GM23338 (cell line): Measurements from ENCODE around the gene DPP10. TPM values are rescaled to one million over a fixed set of nuclear protein-coding genes. Genes with fewer than 3 reads are reported as not detected.
A peak's percentile ranks its signal among the peaks of the same experiment; 100 is the strongest.

ENCODE experiments used
- ATAC-seq: fragments of 200-7000 bp; cut with Tn5 transposase; 3 replicates; pipeline ENCODE4 v1.9.1; 2020
- DNase-seq: peaks from one replicate; pipeline ENCODE4 v3.0.0-alpha.2; 2015; ENCODE audit warnings: low spot score
- H2AFZ ChIP-seq: fragments of 200-600 bp; sonication (generic); 2 replicates; pipeline ENCODE4 v1.8.0; 2016; ENCODE audit warnings: antibody characterized with exemption, mild to moderate bottlenecking, moderate library complexity
- H3F3A ChIP-seq: fragments of 200-600 bp; sonication (generic); replicated peaks from 2 replicates; pipeline ENCODE4 v1.8.0; 2017; ENCODE audit warnings: antibody characterized with exemption, mixed run types, low read depth
- H3K27ac ChIP-seq: fragments of 200-600 bp; sonication (generic); 2 replicates; pipeline ENCODE4 v1.6.1; 2016; ENCODE audit warnings: low read depth
- H3K27me3 ChIP-seq: fragments of 200-600 bp; sonication (generic); 2 replicates; pipeline ENCODE4 v1.8.0; 2016; ENCODE audit warnings: mild to moderate bottlenecking, mixed run types, moderate library complexity; ENCODE audit not compliant: insufficient read depth
- H3K36me3 ChIP-seq: fragments of 200-600 bp; sonication (generic); 2 replicates; pipeline ENCODE4 v1.8.0; 2016; ENCODE audit warnings: mild to moderate bottlenecking; ENCODE audit not compliant: insufficient read depth
- H3K4me1 ChIP-seq: fragments of 200-600 bp; sonication (generic); 2 replicates; pipeline ENCODE4 v1.8.0; 2016; ENCODE audit warnings: mild to moderate bottlenecking, moderate library complexity; ENCODE audit not compliant: insufficient read depth
- H3K4me2 ChIP-seq: fragments of 200-600 bp; sonication (generic); 2 replicates; pipeline ENCODE4 v1.7.1; 2017; ENCODE audit warnings: mixed run types
- H3K4me3 ChIP-seq: fragments of 200-600 bp; sonication (generic); 2 replicates; pipeline ENCODE4 v1.6.1; 2016; ENCODE audit warnings: mixed run types
- H3K79me2 ChIP-seq: fragments of 200-600 bp; sonication (generic); replicated peaks from 2 replicates; pipeline ENCODE4 v1.8.0; 2017; ENCODE audit warnings: mild to moderate bottlenecking; ENCODE audit not compliant: insufficient read depth
- H3K9me2 ChIP-seq: fragments of 200-600 bp; sonication (generic); 2 replicates; pipeline ENCODE4 v1.8.0; 2017; ENCODE audit not compliant: insufficient read depth
- H4K20me1 ChIP-seq: fragments of 200-600 bp; sonication (generic); replicated peaks from 2 replicates; pipeline ENCODE4 v1.8.0; 2017; ENCODE audit warnings: mild to moderate bottlenecking; ENCODE audit not compliant: insufficient read depth
- H3K27ac Mint-ChIP-seq: 2 replicates; pipeline ENCODE4 v1.8.0; 2020; ENCODE audit warnings: inconsistent platforms, mild to moderate bottlenecking, moderate library complexity, mixed read lengths
- H3K27me3 Mint-ChIP-seq: 3 replicates; pipeline ENCODE4 v1.8.0; 2022; ENCODE audit warnings: low read depth, mild to moderate bottlenecking, moderate library complexity, mixed read lengths, inconsistent platforms; ENCODE audit not compliant: insufficient read depth, poor library complexity
- H3K36me3 Mint-ChIP-seq: 3 replicates; pipeline ENCODE4 v1.8.0; 2021; ENCODE audit warnings: low read depth, mild to moderate bottlenecking, inconsistent platforms, moderate library complexity, mixed read lengths
- H3K4me1 Mint-ChIP-seq: 3 replicates; pipeline ENCODE4 v1.8.0; 2020; ENCODE audit warnings: mild to moderate bottlenecking, inconsistent platforms, mixed read lengths
- H3K4me3 Mint-ChIP-seq: 3 replicates; pipeline ENCODE4 v1.8.0; 2021; ENCODE audit warnings: moderate library complexity, mild to moderate bottlenecking, inconsistent platforms, mixed read lengths
- H3K9me3 Mint-ChIP-seq: 3 replicates; pipeline ENCODE4 v1.8.0; 2020; ENCODE audit warnings: moderate library complexity, mild to moderate bottlenecking, inconsistent platforms, mixed read lengths
- CREB1 ChIP-seq: fragments of 250-450 bp; sonication (Bioruptor Pico); IDR thresholded peaks from 2 replicates; pipeline ENCODE4 v1.5.0; 2020; ENCODE audit warnings: low read depth, mild to moderate bottlenecking, moderate library complexity
- CTCF ChIP-seq, 2 experiments: fragments of 200-600 bp in 1 of 2; sonication (generic) in 1 of 2; conservative IDR thresholded peaks; 2 replicates each; pipeline versions ENCODE4 v1.5.1 to v1.6.1; 2016 to 2017; ENCODE audit warnings: antibody characterized with exemption in 2 of 2, low read depth in 2 of 2, mild to moderate bottlenecking in 2 of 2, moderate library complexity in 1 of 2
- ETS1 ChIP-seq: IDR thresholded peaks from 2 replicates; pipeline ENCODE4 v1.6.1; 2016; ENCODE audit warnings: antibody characterized with exemption
- NANOG ChIP-seq: IDR thresholded peaks from 2 replicates; pipeline ENCODE4 v1.6.1; 2016; ENCODE audit warnings: antibody characterized with exemption, borderline replicate concordance
- POLR2AphosphoS5 ChIP-seq: IDR thresholded peaks from 2 replicates; pipeline ENCODE4 v1.6.1; 2016; ENCODE audit warnings: antibody characterized with exemption, low read depth
- STAT1 ChIP-seq: IDR thresholded peaks from one replicate; pipeline ENCODE4 v1.6.1; 2016; ENCODE audit warnings: antibody characterized with exemption; ENCODE audit not compliant: unreplicated experiment
- ZNF114 ChIP-seq: fragments of 250-450 bp; sonication (Bioruptor Pico); IDR thresholded peaks from 2 replicates; pipeline ENCODE4 v1.5.0; 2020; ENCODE audit warnings: mild to moderate bottlenecking, moderate library complexity
- polyA plus RNA-seq: library from polyadenylated mRNA; unstranded; fragments of >200 nt; fragmentation: Nextera tagmentation; extraction: Ambion mirVana; gene quantifications from 2 replicates; pipeline ENCODE4 v1.2.1, GENCODE V29; 2016
- total RNA-seq: library from RNA; depleted of rRNA; stranded (reverse); fragments of >200 nt; shearing (Covaris generic); gene quantifications from 2 replicates; pipeline ENCODE4 v1.2.3, GENCODE V29; 2014

DPP10 gene
- total and polyA plus RNA-seq, 2 experiments from 2014 or later, result 3.6 to 14.8 TPM

GRCh38 chr2:115183144-115183543 is 740.7 kb downstream of the DPP10 start:
- peak; percentile 85 for DNase-seq
- peak; percentile 81 for ATAC-seq
- Histone ChIP-seq H4K20me1 (no peaks in the 10 kb centered on the region), H3F3A (no peaks in the 10 kb centered on the region), H3K4me1 (no peaks in the 10 kb centered on the region), H3K4me2 (no peak overlapping the region), H3K27ac (no peak overlapping the region), H2AFZ (no peak overlapping the region), H3K4me3 (no peak overlapping the region), H3K9me2 (no peaks in the 10 kb centered on the region), H3K27me3 (no peaks in the 10 kb centered on the region), H3K36me3 (no peaks in the 10 kb centered on the region), H3K79me2 (peaks cover 8% of the 10 kb centered on the region; the same call in 1 of the 2 replicates)
- peaks cover 7% of the 10 kb centered on the region; the same call in 2 of the 3 replicates for H3K9me3 Mint-ChIP-seq
- peak; percentile 59 to 71 for TF ChIP-seq CTCF (conservative IDR thresholded peaks at IDR 0.05; ENCODE audit: low read depth in 2 of 2)
- TF ChIP-seq ETS1, result no peak
- H3K36me3 Mint-ChIP-seq, result peaks cover 13% of the 10 kb centered on the region; the same call in 2 of the 3 replicates
- peaks cover 17% of the 10 kb centered on the region for H3K4me1 Mint-ChIP-seq
- peaks cover 3% of the 10 kb centered on the region for H3K27me3 Mint-ChIP-seq
- no peak overlapping the region for H3K4me3 Mint-ChIP-seq
- no peak overlapping the region for H3K27ac Mint-ChIP-seq

- TF ChIP-seq NANOG (no peak), ZNF114 (CRISPR knock-in tag) (no peak), POLR2AphosphoS5 (no peak), CREB1 (CRISPR knock-in tag) (no peak), STAT1 (no peak), CTCF (conservative IDR thresholded peaks at IDR 0.05; ENCODE audit: low read depth in 2 of 2) (no peak)
- no peak overlapping the region for H3K4me3 Mint-ChIP-seq
- Histone ChIP-seq H3K36me3 (no peaks in the 10 kb centered on the region), H3K79me2 (0 out of 2 replicates have a peak, but pooled peaks cover 3% of the 10 kb centered on the region), H3F3A (no peaks in the 10 kb centered on the region), H2AFZ (no peak overlapping the region), H3K27me3 (no peaks in the 10 kb centered on the region), H3K4me2 (no peak overlapping the region), H3K4me3 (no peak overlapping the region), H3K27ac (no peak overlapping the region), H3K4me1 (no peaks in the 10 kb centered on the region), H4K20me1 (no peaks in the 10 kb centered on the region), H3K9me2 (no peaks in the 10 kb centered on the region)
- ATAC-seq (no peak), DNase-seq (no peak)
- peaks cover 29% of the 10 kb centered on the region for H3K36me3 Mint-ChIP-seq
- no peak overlapping the region for H3K27ac Mint-ChIP-seq
- H3K4me1 Mint-ChIP-seq, result peaks cover 8% of the 10 kb centered on the region
- H3K9me3 Mint-ChIP-seq, result peaks cover 14% of the 10 kb centered on the region; the same call in 2 of the 3 replicates
- H3K27me3 Mint-ChIP-seq, result no peaks in the 10 kb centered on the region
Observed at GRCh38 chr2:115190459-115190858, 748.0 kb downstream of the DPP10 start.
